Coronary artery (tissue), 2 donors: ENCODE measurements around the gene ZNF521.

Experiments used
- DNase-seq: peaks from one replicate; pipeline ENCODE4 v3.0.0-alpha.2; 2017; ENCODE audit warnings: low spot score
- H3K27ac ChIP-seq, 2 donors: fragments of 200-600 bp; sonication (generic); one replicate each; pipeline ENCODE4 v1.5.1; 2016 to 2019
- H3K4me3 ChIP-seq: fragments of 200-600 bp; sonication (generic); 2 replicates; pipeline ENCODE4 v1.5.1; 2016; ENCODE audit warnings: mild to moderate bottlenecking, moderate library complexity
- CTCF ChIP-seq: fragments of 200-600 bp; sonication (generic); IDR thresholded peaks from one replicate; pipeline ENCODE4 v1.5.1; 2019; ENCODE audit warnings: antibody characterized with exemption

ZNF521 gene

DNA sequence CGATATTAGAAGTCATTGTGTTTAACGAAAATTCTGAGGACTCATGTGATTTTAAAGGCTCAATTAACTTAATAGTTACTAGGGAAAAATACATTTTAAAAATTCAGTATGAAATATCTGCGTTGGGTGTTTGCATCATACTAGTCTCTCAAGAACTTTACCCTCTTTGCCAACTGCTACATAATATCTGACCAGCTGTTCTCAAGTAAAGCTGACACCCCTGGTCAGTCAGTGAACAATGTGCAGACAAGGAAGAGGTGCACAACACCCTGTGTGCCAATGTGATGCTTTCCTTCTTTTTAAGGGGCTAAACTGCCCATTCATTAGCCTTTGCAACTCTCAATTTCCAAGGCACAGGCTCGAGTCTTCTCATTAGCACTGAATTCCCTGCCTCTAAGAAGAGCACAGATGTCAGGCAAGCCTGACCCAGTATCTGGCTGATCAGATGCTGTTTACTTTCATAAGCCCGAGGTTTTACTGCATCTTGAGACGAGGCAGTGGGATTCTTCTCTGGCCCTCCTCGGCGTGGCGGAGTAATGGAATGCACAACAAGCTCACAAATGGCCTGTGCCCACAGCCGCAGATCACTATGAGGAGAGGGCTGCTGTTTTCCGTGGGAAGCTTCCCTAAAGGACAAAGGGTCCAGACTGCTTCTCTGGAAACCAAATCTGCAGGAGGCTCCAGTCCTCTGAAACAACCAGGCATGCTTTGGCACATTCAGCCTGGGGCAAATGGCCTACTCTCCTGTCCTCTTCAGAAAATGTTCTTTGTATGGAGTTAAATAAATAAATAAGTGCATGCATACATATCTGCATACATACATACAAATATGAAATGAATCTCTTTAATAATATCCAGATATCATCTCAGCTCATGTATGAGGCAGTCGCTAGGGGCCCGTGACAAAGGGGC, 240.3 kb downstream of the ZNF521 start:
- H3K27ac ChIP-seq, result no peak overlapping the region
- no peak overlapping the region for H3K4me3 ChIP-seq
- no peak for TF ChIP-seq CTCF
- DNase-seq, result no peak

GRCh38 chr18:25109484-25109883, 242.5 kb downstream of the ZNF521 start:
- no peak overlapping the region for H3K27ac ChIP-seq
- TF ChIP-seq CTCF, result no peak
- no peak for DNase-seq
- H3K4me3 ChIP-seq, result no peak overlapping the region

DNA sequence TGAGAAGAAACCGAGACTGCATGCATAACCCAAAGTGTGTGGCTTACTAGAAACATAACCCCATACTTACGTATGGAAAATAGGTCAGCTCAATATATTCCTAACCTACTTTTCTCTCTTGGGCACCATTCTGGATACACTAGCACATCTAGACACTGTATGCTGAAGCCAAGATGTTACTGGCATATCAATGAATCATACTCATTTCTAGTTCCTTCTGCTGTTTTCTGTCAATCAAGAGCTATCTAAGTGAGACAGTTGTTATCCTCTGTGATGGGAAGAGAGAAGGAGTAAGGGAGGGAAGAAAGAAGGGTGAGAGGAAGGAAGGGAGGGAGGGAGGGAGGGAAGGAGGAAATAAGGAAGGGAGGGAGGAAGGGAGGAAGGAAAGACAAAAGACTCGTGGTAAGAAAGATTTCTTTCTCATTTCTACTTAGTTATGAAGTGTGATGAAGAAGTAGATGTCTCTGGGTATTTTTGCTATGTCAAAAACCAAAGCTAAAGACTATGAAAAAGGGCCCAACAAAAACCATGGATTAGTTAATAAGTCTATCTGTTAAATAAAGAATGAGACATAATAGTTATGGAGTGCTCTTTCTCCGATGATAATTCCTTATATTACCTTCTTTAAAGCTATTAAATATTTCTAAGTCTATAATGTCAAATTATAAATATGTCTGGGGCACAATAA, 248.4 kb downstream of the ZNF521 start:
- H3K4me3 ChIP-seq, result no peak overlapping the region
- no peak overlapping the region for H3K27ac ChIP-seq
- DNase-seq, result no peak
- no peak for TF ChIP-seq CTCF

DNA sequence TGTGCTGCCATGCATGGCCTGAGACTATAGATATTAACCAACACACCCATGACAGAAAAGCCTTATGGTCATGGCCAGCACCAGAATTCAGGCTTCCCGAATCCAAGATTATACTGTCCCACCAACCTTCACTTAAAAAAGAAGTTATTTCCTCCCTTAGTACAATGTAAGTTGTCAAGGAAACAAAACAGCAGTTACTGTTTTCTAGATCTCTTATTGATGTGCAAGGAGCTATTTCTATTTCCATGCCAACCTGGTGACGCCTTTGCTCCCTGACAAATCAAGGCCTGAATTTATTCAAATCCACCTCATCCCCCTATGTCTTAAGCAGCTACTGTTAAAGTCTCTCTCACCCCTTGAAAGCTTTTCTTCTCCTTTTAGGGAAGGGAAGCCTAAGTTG, 249.3 kb downstream of the ZNF521 start:
- no peak overlapping the region for H3K4me3 ChIP-seq
- no peak overlapping the region for H3K27ac ChIP-seq
- TF ChIP-seq CTCF, result no peak
- DNase-seq, result no peak

- no peak for DNase-seq
- no peak for TF ChIP-seq CTCF
- H3K4me3 ChIP-seq, result no peak overlapping the region
- H3K27ac ChIP-seq, result no peak overlapping the region
These were observed 251.5 kb downstream of the ZNF521 start for GRCh38 chr18:25100418-25100817.

- Histone ChIP-seq H3K4me3 (no peak overlapping the region), H3K27ac (no peak overlapping the region)
- no peak for TF ChIP-seq CTCF
- no peak for DNase-seq
These were observed 252.1 kb downstream of the ZNF521 start for GRCh38 chr18:25099895-25100294.
